HepG2 (cell line): ENCODE data around the gene PIGZ. TPM values are rescaled to one million over a fixed set of nuclear protein-coding genes. Genes with fewer than 3 reads are reported as not detected.
A peak's percentile ranks its signal among the peaks of the same experiment; 100 is the strongest.

Source experiments
- AGO1 ChIP-seq: fragments of 200-400 bp; formaldehyde crosslinking; IDR thresholded peaks from 2 replicates; pipeline ENCODE4 v1.6.1; 2017; ENCODE audit warnings: mild to moderate bottlenecking, low read depth, low read length, moderate library complexity; ENCODE audit not compliant: poor library complexity, severe bottlenecking
- ARNTL ChIP-seq: sonication (generic); formaldehyde crosslinking; IDR thresholded peaks from 2 replicates; pipeline ENCODE4 v1.4.0; 2020; ENCODE audit warnings: mild to moderate bottlenecking, missing genetic modification reagents
- ASH2L ChIP-seq: fragments of 300-600, 200-600 bp; sonication (generic); IDR thresholded peaks from 2 replicates; pipeline ENCODE4 v1.7.0; 2017; ENCODE audit warnings: low read depth, mild to moderate bottlenecking, moderate library complexity, mixed read lengths, low read length; ENCODE audit not compliant: insufficient read length
- ETV6 ChIP-seq: sonication (generic); formaldehyde crosslinking; conservative IDR thresholded peaks from 2 replicates; pipeline ENCODE4 v1.4.0; 2020; ENCODE audit warnings: missing genetic modification reagents
- ISL2 ChIP-seq: sonication (generic); formaldehyde crosslinking; IDR thresholded peaks from 2 replicates; pipeline ENCODE4 v1.5.0; 2020; ENCODE audit warnings: missing genetic modification reagents
- KLF13 ChIP-seq: sonication (generic); formaldehyde crosslinking; IDR thresholded peaks from 2 replicates; pipeline ENCODE4 v1.4.0; 2020; ENCODE audit warnings: mild to moderate bottlenecking, missing genetic modification reagents
- MBNL3 ChIP-seq: fragments of 250-450 bp; sonication (Bioruptor Pico); conservative IDR thresholded peaks from 2 replicates; pipeline ENCODE4 v1.8.0; 2022; ENCODE audit warnings: mild to moderate bottlenecking, inconsistent platforms
- THAP11 ChIP-seq: IDR thresholded peaks from 2 replicates; pipeline ENCODE4 v1.6.1; 2016; ENCODE audit warnings: missing biosample characterization, missing genetic modification reagents
- ZNF205 ChIP-seq: IDR thresholded peaks from 2 replicates; pipeline ENCODE4 v1.6.1; 2018; ENCODE audit warnings: missing biosample characterization, missing genetic modification reagents
- ZNF253 ChIP-seq: sonication (generic); formaldehyde crosslinking; IDR thresholded peaks from 2 replicates; pipeline ENCODE4 v1.8.0; 2022; ENCODE audit warnings: mild to moderate bottlenecking, missing genetic modification reagents, borderline replicate concordance
- ZNF543 ChIP-seq: sonication (generic); formaldehyde crosslinking; IDR thresholded peaks from 2 replicates; pipeline ENCODE4 v1.4.0; 2020; ENCODE audit warnings: mild to moderate bottlenecking, missing genetic modification reagents
- ZNF615 ChIP-seq: sonication (generic); formaldehyde crosslinking; IDR thresholded peaks from 2 replicates; pipeline ENCODE4 v1.5.0; 2020; ENCODE audit warnings: mild to moderate bottlenecking, missing genetic modification reagents, borderline replicate concordance
- ZNF737 ChIP-seq: sonication (generic); formaldehyde crosslinking; IDR thresholded peaks from 2 replicates; pipeline ENCODE4 v1.5.0; 2020; ENCODE audit warnings: missing genetic modification reagents, mild to moderate bottlenecking, borderline replicate concordance
- ZNF747 ChIP-seq: sonication (generic); formaldehyde crosslinking; IDR thresholded peaks from 2 replicates; pipeline ENCODE4 v1.8.1; 2023; ENCODE audit warnings: missing genetic modification reagents, mild to moderate bottlenecking, borderline replicate concordance
- polyA plus RNA-seq, 8 experiments: library from polyadenylated mRNA; depleted of rRNA in 3 of 8; stranded (reverse) in 7 of 8; unstranded in 1 of 8; fragments of >200 nt; fragmentation: Illumina TruSeq in 4 of 8; extraction: Trizol in 4 of 8; gene quantifications; 2 replicates each; pipeline versions ENCODE4 v1.2.1 to v1.2.3, GENCODE V29; 2011 to 2016; ENCODE audit warnings: low read depth in 4 of 8, missing spikeins in 1 of 8, mixed read lengths in 1 of 8; ENCODE audit not compliant: insufficient read depth in 1 of 8
- total RNA-seq, 5 experiments: library from RNA; depleted of rRNA; stranded (reverse); fragments of >200 nt; fragmentation: Illumina TruSeq; extraction: Trizol; gene quantifications; 2 replicates each; pipeline ENCODE4 v1.2.3, GENCODE V29; 2016; ENCODE audit warnings: low read depth in 1 of 5
- TF ChIP-seq, protein P1 (sequence below): sonication (generic); formaldehyde crosslinking; IDR thresholded peaks from 2 replicates; pipeline ENCODE4 v1.4.0; 2020; ENCODE audit warnings: missing genetic modification reagents
- TF ChIP-seq, protein P2 (sequence below): sonication (generic); formaldehyde crosslinking; IDR thresholded peaks from 2 replicates; pipeline ENCODE4 v1.8.1; 2022; ENCODE audit warnings: mild to moderate bottlenecking, missing genetic modification reagents
- TF ChIP-seq, protein P3 (sequence below): IDR thresholded peaks from 2 replicates; pipeline ENCODE4 v1.6.1; 2016; ENCODE audit warnings: low read depth, borderline replicate concordance
- TF ChIP-seq, protein P4 (sequence below): sonication (generic); formaldehyde crosslinking; IDR thresholded peaks from 2 replicates; pipeline ENCODE4 v1.5.1; 2020; ENCODE audit warnings: missing genetic modification reagents, mild to moderate bottlenecking, borderline replicate concordance
- TF ChIP-seq, protein P5 (sequence below): sonication (generic); formaldehyde crosslinking; IDR thresholded peaks from 2 replicates; pipeline ENCODE4 v1.8.0; 2022; ENCODE audit warnings: missing genetic modification reagents, mild to moderate bottlenecking, borderline replicate concordance

The PIGZ gene
- total and polyA plus RNA-seq, 2 of the 13 experiments (the other 11 are each of a cell fraction or from before 2014, with no cell fraction given): 4.7 to 60.5 TPM

DNA sequence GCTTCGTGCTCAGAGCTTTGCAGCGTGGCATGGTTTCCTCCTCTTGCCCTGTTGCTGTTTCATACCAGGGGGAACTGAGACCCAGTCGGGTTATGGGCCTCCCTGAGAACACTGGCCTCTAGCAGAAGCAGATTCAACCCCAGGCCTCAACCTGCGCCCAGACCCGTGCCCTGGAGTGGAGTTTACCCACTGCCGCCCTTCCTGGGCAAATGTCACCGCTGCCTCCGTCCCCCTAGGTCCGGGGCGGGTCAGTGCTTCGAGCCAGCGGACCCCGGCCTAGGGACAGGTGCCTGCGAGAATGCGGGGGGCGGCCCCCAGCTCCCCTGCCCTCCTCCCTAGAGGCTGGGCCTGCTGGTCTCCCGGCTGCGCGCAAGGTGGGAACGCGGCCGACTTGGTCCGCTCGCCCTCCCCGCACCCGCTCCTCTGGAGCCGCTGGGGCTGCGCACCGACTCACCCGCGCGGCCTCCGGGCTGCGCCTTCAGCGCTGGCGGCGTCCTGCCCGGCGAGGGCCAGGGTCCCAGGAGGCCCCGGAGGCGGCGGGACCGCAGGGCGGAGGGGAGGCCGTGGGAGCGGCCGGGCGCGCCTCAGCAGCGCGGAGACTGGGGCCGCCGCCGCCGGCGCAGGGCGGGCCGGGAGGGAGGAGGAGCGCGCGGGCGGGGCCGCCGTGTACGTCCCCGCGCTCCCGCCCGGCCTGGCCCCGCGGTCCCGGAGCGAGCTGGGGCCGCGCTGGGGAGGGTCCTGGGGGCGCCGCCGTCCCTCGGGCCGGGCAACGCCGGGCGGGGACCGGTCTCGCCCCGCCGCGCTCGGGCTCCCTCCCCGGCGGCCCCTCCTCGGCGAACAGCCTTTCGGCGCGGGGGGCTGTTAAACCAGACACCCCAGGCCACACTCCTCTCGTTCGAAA is at the start of gene PIGZ (continued):
- TF ChIP-seq, protein P1, sequence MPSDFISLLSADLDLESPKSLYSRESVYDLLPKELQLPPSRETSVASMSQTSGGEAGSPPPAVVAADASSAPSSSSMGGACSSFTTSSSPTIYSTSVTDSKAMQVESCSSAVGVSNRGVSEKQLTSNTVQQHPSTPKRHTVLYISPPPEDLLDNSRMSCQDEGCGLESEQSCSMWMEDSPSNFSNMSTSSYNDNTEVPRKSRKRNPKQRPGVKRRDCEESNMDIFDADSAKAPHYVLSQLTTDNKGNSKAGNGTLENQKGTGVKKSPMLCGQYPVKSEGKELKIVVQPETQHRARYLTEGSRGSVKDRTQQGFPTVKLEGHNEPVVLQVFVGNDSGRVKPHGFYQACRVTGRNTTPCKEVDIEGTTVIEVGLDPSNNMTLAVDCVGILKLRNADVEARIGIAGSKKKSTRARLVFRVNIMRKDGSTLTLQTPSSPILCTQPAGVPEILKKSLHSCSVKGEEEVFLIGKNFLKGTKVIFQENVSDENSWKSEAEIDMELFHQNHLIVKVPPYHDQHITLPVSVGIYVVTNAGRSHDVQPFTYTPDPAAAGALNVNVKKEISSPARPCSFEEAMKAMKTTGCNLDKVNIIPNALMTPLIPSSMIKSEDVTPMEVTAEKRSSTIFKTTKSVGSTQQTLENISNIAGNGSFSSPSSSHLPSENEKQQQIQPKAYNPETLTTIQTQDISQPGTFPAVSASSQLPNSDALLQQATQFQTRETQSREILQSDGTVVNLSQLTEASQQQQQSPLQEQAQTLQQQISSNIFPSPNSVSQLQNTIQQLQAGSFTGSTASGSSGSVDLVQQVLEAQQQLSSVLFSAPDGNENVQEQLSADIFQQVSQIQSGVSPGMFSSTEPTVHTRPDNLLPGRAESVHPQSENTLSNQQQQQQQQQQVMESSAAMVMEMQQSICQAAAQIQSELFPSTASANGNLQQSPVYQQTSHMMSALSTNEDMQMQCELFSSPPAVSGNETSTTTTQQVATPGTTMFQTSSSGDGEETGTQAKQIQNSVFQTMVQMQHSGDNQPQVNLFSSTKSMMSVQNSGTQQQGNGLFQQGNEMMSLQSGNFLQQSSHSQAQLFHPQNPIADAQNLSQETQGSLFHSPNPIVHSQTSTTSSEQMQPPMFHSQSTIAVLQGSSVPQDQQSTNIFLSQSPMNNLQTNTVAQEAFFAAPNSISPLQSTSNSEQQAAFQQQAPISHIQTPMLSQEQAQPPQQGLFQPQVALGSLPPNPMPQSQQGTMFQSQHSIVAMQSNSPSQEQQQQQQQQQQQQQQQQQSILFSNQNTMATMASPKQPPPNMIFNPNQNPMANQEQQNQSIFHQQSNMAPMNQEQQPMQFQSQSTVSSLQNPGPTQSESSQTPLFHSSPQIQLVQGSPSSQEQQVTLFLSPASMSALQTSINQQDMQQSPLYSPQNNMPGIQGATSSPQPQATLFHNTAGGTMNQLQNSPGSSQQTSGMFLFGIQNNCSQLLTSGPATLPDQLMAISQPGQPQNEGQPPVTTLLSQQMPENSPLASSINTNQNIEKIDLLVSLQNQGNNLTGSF: no peak
- 0 out of 2 replicates have a peak, but pooled peaks have one; percentile 34 for TF ChIP-seq ETV6 (CRISPR knock-in tag)
- TF ChIP-seq, protein P2, sequence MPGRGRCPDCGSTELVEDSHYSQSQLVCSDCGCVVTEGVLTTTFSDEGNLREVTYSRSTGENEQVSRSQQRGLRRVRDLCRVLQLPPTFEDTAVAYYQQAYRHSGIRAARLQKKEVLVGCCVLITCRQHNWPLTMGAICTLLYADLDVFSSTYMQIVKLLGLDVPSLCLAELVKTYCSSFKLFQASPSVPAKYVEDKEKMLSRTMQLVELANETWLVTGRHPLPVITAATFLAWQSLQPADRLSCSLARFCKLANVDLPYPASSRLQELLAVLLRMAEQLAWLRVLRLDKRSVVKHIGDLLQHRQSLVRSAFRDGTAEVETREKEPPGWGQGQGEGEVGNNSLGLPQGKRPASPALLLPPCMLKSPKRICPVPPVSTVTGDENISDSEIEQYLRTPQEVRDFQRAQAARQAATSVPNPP (CRISPR knock-in tag): no peak
- no peak for TF ChIP-seq THAP11 (CRISPR knock-in tag)
- peak; percentile 48; the same call in 1 of the 2 replicates for TF ChIP-seq ZNF543 (CRISPR knock-in tag)
- TF ChIP-seq AGO1: no peak
- TF ChIP-seq MBNL3 (CRISPR knock-in tag): no peak
- TF ChIP-seq, protein P3, sequence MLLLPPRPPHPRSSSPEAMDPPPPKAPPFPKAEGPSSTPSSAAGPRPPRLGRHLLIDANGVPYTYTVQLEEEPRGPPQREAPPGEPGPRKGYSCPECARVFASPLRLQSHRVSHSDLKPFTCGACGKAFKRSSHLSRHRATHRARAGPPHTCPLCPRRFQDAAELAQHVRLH (CRISPR knock-in tag): no peak; the same call in 1 of the 2 replicates
- TF ChIP-seq ZNF253 (CRISPR knock-in tag): no peak
- TF ChIP-seq ISL2 (CRISPR knock-in tag): no peak
- 0 out of 2 replicates have a peak, but pooled peaks have one; percentile 53 for TF ChIP-seq ZNF205
- peak; percentile 15 for TF ChIP-seq ASH2L
- TF ChIP-seq ZNF737 (CRISPR knock-in tag): 0 out of 2 replicates have a peak, but pooled peaks have one; percentile 65
- no peak for TF ChIP-seq ZNF615 (CRISPR knock-in tag)
- TF ChIP-seq KLF13 (CRISPR knock-in tag): no peak
- TF ChIP-seq, protein P4, sequence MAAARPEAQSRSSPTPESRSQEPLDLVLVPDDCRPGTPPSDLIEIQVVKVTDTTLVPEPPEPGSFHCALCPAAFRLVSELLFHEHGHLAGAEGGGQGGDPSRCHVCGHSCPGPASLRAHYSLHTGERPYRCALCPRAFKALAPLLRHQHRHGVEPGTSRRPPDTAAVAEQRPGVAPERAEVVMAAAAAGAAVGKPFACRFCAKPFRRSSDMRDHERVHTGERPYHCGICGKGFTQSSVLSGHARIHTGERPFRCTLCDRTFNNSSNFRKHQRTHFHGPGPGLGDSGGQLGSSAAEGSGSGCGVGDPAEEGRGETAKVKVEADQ (CRISPR knock-in tag): no peak
- peak; percentile 17; the same call in 1 of the 2 replicates for TF ChIP-seq ARNTL (CRISPR knock-in tag)
- TF ChIP-seq ZNF747 (CRISPR knock-in tag): no peak
- TF ChIP-seq, protein P5, sequence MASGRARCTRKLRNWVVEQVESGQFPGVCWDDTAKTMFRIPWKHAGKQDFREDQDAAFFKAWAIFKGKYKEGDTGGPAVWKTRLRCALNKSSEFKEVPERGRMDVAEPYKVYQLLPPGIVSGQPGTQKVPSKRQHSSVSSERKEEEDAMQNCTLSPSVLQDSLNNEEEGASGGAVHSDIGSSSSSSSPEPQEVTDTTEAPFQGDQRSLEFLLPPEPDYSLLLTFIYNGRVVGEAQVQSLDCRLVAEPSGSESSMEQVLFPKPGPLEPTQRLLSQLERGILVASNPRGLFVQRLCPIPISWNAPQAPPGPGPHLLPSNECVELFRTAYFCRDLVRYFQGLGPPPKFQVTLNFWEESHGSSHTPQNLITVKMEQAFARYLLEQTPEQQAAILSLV (CRISPR knock-in tag): no peak
